PC-9 (cell line): ENCODE measurements around the gene SRGAP3.

Experiments
- EZH2 ChIP-seq: fragments of 200-600 bp; sonication (generic); IDR thresholded peaks from 2 replicates; pipeline ENCODE4 v1.8.0; 2017; ENCODE audit warnings: antibody characterized with exemption, low read depth
- TF ChIP-seq, protein P1 (sequence below): fragments of 200-600 bp; sonication (generic); conservative IDR thresholded peaks from 2 replicates; pipeline ENCODE4 v1.6.1; 2017; ENCODE audit warnings: mixed run types, antibody characterized with exemption, mild to moderate bottlenecking, moderate library complexity

DNA sequence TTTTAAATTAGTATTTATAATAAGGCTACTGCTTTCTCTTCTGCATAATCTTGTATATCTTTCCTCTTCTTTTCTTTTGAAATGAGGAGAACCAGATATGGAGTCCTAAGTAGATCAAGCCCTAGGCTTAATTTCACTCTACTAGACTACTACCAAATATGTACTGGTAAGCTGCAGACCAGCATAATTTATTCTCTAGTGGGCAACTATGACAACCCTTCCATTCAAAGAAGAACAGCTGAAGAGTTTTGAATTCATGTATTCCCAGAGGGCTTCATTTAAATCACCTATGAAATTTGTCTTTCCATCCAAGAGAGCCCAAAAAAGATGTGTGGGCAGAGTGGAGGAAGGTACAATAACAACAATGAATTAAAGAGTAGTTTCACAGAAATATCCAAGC lies 296.1 kb downstream of the SRGAP3 start:
- TF ChIP-seq, protein P1, sequence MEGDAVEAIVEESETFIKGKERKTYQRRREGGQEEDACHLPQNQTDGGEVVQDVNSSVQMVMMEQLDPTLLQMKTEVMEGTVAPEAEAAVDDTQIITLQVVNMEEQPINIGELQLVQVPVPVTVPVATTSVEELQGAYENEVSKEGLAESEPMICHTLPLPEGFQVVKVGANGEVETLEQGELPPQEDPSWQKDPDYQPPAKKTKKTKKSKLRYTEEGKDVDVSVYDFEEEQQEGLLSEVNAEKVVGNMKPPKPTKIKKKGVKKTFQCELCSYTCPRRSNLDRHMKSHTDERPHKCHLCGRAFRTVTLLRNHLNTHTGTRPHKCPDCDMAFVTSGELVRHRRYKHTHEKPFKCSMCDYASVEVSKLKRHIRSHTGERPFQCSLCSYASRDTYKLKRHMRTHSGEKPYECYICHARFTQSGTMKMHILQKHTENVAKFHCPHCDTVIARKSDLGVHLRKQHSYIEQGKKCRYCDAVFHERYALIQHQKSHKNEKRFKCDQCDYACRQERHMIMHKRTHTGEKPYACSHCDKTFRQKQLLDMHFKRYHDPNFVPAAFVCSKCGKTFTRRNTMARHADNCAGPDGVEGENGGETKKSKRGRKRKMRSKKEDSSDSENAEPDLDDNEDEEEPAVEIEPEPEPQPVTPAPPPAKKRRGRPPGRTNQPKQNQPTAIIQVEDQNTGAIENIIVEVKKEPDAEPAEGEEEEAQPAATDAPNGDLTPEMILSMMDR = no peak
- TF ChIP-seq EZH2 = no peak
